HG03103 (cell line): ENCODE measurements around the gene CLPTM1.
"Not testable (repeated sequence)": the region's sequence is repeated elsewhere in the genome, so short reads cannot be mapped to it uniquely, and the experiment has no call there.

ENCODE experiments used
- ATAC-seq: cut with Tn5 transposase; IDR thresholded peaks from one replicate; pipeline ENCODE4 v1.9.1; 2021; ENCODE audit warnings: low read depth; ENCODE audit not compliant: unreplicated experiment

CLPTM1 gene, protein sequence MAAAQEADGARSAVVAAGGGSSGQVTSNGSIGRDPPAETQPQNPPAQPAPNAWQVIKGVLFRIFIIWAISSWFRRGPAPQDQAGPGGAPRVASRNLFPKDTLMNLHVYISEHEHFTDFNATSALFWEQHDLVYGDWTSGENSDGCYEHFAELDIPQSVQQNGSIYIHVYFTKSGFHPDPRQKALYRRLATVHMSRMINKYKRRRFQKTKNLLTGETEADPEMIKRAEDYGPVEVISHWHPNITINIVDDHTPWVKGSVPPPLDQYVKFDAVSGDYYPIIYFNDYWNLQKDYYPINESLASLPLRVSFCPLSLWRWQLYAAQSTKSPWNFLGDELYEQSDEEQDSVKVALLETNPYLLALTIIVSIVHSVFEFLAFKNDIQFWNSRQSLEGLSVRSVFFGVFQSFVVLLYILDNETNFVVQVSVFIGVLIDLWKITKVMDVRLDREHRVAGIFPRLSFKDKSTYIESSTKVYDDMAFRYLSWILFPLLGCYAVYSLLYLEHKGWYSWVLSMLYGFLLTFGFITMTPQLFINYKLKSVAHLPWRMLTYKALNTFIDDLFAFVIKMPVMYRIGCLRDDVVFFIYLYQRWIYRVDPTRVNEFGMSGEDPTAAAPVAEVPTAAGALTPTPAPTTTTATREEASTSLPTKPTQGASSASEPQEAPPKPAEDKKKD

DNA sequence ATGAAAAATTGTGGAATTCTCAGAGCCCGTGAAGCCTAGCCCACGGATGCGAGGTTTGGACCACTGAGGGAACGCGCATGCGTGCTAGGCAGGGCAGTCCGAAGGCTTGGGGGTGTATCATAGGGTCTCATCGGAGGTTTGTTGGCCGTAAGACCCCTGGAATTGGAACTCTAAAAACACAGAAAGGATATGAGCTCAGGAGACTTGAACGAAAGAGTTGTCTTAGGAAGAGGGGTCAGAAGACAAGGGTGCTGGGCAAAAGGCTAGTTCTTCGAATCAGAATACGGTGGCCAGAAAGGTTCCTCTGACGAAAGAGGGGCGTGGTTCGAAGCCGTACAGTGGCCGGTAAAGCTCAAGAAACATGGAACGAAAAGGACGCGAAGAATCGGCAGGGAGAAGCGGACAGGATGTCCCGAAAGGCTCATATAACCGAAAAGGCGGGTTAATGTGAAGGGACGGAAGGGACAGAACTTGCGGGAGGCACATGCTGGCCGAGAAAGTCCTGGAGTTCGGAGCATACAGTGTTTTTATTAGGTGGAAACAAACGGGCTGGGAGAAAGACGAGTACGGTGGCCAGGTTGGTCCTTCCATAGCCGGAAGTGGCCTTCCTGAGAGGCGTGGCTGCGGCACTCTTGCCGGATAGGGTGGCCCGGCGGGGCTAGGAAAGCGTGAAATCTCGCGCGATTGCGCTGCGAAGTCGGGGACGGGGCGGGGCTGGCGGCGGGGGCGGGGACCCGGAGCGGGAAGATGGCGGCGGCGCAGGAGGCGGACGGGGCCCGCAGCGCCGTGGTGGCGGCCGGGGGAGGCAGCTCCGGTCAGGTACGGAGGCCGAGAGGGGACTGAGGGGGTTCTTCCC, at the start of gene CLPTM1:
CLPTM1 (plus strand) TSS at position 732 of the 856 bp plus-strand sequence; CDS start at position 748, 16 bp downstream.
- ATAC-seq: peak; percentile 70

DNA sequence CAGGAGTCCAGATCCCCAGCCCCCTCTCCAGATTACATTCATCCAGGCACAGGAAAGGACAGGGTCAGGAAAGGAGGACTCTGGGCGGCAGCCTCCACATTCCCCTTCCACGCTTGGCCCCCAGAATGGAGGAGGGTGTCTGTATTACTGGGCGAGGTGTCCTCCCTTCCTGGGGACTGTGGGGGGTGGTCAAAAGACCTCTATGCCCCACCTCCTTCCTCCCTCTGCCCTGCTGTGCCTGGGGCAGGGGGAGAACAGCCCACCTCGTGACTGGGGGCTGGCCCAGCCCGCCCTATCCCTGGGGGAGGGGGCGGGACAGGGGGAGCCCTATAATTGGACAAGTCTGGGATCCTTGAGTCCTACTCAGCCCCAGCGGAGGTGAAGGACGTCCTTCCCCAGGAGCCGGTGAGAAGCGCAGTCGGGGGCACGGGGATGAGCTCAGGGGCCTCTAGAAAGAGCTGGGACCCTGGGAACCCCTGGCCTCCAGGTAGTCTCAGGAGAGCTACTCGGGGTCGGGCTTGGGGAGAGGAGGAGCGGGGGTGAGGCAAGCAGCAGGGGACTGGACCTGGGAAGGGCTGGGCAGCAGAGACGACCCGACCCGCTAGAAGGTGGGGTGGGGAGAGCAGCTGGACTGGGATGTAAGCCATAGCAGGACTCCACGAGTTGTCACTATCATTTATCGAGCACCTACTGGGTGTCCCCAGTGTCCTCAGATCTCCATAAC, 49.6 kb upstream of the CLPTM1 start, which contains the start of gene APOE:
APOE (plus strand) TSS at position 360 of the 724 bp plus-strand sequence. CDS start 829 bp downstream, outside the sequence.
- ATAC-seq: no peak

DNA sequence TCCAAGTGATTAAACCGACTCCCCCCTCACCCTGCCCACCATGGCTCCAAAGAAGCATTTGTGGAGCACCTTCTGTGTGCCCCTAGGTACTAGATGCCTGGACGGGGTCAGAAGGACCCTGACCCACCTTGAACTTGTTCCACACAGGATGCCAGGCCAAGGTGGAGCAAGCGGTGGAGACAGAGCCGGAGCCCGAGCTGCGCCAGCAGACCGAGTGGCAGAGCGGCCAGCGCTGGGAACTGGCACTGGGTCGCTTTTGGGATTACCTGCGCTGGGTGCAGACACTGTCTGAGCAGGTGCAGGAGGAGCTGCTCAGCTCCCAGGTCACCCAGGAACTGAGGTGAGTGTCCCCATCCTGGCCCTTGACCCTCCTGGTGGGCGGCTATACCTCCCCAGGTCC, 47.6 kb upstream of the CLPTM1 start:
- ATAC-seq: no peak

DNA sequence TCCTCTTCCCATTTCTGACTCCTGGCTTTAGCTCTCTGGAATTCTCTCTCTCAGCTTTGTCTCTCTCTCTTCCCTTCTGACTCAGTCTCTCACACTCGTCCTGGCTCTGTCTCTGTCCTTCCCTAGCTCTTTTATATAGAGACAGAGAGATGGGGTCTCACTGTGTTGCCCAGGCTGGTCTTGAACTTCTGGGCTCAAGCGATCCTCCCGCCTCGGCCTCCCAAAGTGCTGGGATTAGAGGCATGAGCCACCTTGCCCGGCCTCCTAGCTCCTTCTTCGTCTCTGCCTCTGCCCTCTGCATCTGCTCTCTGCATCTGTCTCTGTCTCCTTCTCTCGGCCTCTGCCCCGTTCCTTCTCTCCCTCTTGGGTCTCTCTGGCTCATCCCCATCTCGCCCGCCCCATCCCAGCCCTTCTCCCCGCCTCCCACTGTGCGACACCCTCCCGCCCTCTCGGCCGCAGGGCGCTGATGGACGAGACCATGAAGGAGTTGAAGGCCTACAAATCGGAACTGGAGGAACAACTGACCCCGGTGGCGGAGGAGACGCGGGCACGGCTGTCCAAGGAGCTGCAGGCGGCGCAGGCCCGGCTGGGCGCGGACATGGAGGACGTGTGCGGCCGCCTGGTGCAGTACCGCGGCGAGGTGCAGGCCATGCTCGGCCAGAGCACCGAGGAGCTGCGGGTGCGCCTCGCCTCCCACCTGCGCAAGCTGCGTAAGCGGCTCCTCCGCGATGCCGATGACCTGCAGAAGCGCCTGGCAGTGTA, 46.9 kb upstream of the CLPTM1 start:
- no peak for ATAC-seq

DNA sequence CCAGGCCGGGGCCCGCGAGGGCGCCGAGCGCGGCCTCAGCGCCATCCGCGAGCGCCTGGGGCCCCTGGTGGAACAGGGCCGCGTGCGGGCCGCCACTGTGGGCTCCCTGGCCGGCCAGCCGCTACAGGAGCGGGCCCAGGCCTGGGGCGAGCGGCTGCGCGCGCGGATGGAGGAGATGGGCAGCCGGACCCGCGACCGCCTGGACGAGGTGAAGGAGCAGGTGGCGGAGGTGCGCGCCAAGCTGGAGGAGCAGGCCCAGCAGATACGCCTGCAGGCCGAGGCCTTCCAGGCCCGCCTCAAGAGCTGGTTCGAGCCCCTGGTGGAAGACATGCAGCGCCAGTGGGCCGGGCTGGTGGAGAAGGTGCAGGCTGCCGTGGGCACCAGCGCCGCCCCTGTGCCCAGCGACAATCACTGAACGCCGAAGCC, 46.3 kb upstream of the CLPTM1 start:
- ATAC-seq: no peak

DNA sequence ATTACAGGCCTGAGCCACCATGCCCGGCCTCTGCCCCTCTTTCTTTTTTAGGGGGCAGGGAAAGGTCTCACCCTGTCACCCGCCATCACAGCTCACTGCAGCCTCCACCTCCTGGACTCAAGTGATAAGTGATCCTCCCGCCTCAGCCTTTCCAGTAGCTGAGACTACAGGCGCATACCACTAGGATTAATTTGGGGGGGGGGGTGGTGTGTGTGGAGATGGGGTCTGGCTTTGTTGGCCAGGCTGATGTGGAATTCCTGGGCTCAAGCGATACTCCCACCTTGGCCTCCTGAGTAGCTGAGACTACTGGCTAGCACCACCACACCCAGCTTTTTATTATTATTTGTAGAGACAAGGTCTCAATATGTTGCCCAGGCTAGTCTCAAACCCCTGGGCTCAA, 45.4 kb upstream of the CLPTM1 start:
- ATAC-seq: no peak

DNA sequence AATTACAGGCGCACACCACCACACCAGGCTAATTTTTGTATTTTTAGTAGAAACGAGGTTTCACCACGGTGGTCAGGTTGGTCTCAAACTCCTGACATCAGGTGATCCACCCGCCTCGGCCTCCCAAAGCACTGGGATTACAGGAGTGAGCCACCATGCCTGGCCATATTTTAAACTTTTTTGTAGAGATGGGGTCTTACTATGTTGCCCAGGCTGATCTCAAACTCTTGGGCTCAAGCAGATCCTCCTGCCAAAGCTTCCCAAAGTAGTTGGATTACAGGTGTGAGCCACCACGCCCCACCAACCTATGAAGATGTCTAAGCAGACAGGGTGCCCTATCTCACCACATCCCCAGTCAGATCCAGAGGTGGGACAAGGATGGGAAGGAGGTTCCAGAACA, 43.3 kb upstream of the CLPTM1 start:
- not testable (repeated sequence) for ATAC-seq

DNA sequence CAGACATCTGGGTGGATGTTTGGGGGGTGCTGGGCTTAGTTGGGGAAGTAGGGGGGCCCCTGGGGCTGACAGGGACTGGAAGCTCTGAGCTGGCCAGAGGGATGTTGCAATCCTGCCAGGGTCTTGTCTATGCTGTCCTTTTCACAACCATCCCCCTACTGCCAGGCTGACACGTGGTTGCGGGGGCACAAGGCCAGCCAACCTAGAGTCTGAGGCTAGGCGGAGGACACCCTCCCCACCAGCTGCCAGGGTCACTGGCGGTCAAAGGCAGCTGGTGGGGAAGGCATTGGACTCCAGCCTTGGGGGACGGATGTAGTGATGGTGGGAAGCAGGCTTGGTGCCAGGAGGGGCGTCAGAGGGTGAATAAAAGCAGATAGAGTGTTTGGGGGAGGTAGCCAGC, 42.3 kb upstream of the CLPTM1 start:
- ATAC-seq: no peak

DNA sequence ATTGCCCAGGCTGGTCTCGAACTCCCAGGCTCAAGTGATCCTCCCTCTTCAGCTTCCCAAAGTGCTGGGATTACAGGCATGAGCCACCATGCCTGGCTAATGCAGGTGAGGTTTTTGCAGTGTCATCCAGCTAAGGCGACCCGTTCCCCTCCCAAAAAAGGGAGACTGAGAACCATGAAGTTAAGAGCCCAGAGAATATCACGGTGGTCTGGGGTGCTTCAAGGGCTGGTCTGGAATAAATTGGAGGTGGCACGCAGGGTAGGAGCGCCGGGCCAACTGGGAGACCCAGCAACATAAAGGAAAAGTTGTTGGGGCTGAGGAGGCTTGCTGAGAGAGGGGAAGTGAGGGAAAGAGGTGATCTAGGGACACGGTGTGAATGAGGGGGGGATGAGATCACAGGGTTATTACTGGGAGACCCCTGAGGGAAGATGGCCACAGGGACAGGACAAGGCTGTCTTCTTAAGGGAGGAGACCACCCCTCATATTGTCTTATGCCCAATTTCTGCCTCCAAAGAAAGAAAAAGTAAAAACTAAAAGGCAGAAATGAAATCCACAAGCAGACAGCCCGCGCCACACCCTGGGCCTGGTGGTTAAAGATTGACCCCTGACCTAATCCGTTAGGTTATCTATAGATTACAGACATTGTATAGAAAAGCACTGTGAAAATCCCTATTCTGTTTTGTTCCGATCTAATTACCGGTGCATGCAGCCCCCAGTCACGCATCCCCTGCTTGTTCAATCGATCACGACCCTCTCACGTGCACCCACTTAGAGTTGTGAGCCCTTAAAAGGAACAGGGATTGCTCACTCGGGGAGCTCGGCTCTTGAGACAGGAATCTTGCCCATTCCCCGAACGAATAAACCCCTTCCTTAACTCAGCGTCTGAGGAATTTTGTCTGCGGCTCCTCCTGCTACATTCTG, 41.4 kb upstream of the CLPTM1 start:
- not testable (repeated sequence) for ATAC-seq

DNA sequence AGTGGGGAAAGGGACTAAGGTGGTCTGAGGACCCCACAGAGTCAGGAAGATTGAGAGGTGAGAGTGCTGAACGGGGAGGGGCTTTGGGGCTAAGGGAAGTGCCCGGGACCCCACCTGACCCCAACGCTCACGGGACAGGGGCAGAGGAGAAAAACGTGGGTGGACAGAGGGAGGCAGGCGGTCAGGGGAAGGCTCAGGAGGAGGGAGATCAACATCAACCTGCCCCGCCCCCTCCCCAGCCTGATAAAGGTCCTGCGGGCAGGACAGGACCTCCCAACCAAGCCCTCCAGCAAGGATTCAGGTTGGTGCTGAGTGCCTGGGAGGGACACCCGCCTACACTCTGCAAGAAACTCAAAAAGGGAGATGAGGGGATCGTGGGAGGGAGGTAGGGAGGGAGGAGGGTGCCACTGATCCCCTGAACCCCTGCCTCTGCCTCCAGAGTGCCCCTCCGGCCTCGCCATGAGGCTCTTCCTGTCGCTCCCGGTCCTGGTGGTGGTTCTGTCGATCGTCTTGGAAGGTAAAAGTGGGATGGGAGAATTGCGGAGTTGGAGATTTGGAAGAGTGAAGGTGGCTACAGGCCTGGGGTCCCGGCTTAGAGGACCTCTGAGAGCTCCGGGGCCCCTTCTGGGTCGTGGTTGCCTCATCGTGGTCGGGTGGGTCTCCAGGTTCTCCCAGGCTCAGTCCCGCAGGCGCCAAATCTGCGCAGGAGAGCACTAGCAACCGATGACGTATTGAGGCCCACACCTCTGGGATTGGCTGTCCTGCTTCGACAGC, 40.6 kb upstream of the CLPTM1 start, which contains the start of gene APOC1:
APOC1 (plus strand) TSS at position 176 of the 774 bp plus-strand sequence; CDS start at position 460, 284 bp downstream.
- peak; percentile 85 for ATAC-seq

DNA sequence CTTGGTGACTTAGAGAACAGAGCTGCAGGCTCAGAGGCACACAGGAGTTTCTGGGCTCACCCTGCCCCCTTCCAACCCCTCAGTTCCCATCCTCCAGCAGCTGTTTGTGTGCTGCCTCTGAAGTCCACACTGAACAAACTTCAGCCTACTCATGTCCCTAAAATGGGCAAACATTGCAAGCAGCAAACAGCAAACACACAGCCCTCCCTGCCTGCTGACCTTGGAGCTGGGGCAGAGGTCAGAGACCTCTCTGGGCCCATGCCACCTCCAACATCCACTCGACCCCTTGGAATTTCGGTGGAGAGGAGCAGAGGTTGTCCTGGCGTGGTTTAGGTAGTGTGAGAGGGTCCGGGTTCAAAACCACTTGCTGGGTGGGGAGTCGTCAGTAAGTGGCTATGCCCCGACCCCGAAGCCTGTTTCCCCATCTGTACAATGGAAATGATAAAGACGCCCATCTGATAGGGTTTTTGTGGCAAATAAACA, 30.9 kb upstream of the CLPTM1 start:
- no peak for ATAC-seq

DNA sequence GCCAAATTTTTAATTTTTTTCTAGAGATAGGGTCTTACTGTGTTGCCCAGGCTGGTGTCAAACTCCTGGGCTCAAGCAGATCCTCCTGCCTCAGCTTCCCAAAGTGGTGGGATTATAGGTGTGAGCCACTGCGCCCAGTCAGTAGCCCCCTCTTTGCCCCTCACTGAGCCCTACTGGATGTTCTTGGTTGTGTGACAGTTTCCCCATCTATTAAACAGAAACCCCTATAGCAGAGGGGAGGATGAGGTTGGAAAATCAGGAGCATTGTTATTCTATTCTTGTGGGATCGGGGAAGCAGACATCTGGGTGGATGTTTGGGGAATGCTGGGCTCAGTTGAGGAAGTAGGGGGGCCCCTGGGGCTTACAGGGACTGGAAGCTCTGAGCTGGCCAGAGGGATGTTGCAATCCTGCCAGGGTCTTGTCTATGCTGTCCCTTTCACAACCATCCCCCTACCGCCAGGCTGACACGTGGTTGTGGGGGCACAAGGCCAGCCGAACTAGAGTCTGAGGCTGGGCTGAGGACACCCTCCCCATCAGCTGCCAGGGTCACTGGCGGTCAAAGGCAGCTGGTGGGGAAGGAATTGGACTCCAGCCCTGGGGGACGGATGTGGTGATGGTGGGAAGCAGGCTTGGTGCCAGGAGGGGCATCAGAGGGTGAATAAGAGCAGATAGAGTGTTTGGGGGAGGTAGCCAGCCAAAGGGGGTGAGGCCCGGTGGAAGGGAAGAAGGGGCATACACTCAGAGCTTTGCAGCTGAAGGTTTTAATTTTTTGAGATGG, 29.9 kb upstream of the CLPTM1 start:
- no peak for ATAC-seq

DNA sequence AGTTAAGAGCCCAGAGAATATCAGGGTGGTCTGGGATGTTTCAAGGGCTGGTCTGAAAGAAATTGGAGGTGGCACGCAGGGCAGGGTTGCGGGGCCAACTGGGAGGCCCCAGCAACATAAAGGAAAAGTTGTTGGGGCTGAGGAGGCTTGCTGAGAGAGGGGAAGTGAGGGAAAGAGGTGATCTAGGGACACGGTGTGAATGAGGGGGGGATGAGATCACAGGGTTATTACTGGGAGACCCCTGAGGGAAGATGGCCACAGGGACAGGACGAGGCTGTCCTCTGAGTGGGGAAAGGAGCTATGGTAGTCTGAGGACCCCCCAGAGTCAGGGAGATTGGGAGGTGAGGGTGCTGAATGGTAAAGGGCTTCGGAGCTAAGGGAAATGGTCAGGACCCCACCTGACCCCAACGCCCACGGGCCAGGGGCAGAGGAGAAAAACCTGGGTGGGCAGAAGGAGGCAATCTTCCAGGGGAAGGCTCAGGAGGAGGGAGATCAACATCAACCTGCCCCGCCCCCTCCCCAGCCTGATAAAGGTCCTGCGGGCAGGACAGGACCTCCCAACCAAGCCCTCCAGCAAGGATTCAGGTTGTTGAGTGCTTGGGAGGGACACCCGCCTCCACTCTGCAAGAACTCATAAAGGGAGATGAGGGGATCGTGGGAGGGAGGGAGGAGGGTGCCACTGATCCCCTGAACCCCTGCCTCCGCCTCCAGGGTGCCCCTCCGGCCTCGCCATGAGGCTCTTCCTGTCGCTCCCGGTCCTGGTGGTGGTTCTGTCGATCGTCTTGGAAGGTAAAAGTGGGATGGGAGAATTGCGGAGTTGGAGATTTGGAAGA, 28.7 kb upstream of the CLPTM1 start:
- ATAC-seq: not testable (repeated sequence)

DNA sequence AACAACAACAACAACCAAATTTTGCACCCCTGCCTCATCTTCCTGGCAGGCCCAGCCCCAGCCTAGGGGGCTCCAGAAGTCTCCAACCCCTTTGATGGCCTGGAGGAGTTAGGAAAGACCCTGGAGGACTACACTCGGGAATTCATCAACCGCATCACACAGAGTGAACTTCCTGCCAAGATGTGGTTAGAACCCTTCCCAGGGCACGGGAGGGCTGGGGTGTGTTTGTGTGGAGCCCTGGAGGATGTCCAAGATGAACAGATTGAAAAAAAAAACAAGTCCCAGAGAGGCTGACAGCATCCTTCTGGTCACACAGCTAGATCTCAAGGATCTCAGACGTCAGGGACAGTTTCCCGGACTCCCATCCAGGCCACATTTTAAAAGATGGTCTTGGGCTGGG, 27.4 kb upstream of the CLPTM1 start:
- ATAC-seq: no peak

DNA sequence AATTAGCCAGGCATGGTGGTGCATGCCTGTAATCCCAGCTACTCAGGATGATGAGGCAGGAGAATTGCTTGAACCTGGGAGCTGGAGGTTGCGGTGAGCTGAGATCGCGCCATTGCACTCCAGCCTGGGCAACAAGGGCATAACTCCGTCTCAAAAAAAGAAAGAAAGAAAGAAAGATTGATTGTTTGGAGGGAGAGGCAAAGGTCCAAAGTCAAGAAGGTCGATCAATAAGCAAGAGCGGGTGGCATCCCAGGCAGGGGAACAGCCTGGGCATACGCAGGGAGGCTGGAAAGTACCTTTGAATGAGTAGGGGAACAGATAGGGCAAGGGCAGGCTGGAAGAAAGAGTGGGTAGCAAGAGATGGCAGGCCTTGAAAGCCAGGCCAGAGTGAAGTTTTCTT, 25.1 kb upstream of the CLPTM1 start:
- no peak for ATAC-seq

DNA sequence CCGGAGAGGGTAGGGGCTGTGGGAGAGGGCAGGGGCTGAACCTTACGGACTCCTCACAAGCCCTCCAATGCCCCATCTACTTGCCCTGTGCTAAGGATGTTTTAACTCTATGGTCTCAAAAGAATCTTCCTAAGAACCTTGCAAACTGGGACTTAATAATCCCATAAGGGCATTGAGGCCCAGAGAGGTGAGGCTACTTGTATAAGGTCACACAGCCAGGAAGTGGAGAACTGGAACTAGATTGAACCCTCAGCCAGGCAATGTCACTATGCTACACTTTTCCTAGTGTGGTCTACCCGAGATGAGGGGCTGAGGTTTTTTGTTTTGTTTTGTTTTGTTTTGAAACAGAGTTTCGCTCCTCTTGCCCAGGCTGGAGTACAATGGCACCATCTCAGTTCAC, 23.6 kb upstream of the CLPTM1 start:
- ATAC-seq: no peak
